ENCODE measurements around the gene MAPK9.

The MAPK9 gene

GRCh38 chr5:180324601-180324950 is 32.7 kb upstream of the MAPK9 start:
- H3K27me3 ChIP-seq (ENCODE audit: control insufficient read depth, insufficient read depth, low read length), result no peaks in the 10 kb centered on the region
- no peak overlapping the region for H3K4me3 ChIP-seq (ENCODE audit: low read depth, low read length)
- H3K27ac ChIP-seq (ENCODE audit: low read depth, low read length), result no peak overlapping the region
- H3K4me1 ChIP-seq (ENCODE audit: control insufficient read depth, insufficient read depth, low read length), result peaks cover 4% of the 10 kb centered on the region; the same call in 1 of the 2 replicates
- no peak overlapping the region for H3K9ac ChIP-seq (ENCODE audit: low read length)
- H3K9me3 ChIP-seq (ENCODE audit: control insufficient read depth, insufficient read depth, low read depth, low read length), result no peaks in the 10 kb centered on the region
- peaks cover 87% of the 10 kb centered on the region for H3K36me3 ChIP-seq (ENCODE audit: control insufficient read depth, insufficient read depth, low read length)

- peaks cover 87% of the 10 kb centered on the region for H3K36me3 ChIP-seq (ENCODE audit: control insufficient read depth, insufficient read depth, low read length)
- peaks cover 4% of the 10 kb centered on the region; the same call in 1 of the 2 replicates for H3K4me1 ChIP-seq (ENCODE audit: control insufficient read depth, insufficient read depth, low read length)
- H3K27me3 ChIP-seq (ENCODE audit: control insufficient read depth, insufficient read depth, low read length), result no peaks in the 10 kb centered on the region
- H3K4me3 ChIP-seq (ENCODE audit: low read depth, low read length), result no peak overlapping the region
- H3K9ac ChIP-seq (ENCODE audit: low read length), result no peak overlapping the region
- no peak overlapping the region for H3K27ac ChIP-seq (ENCODE audit: low read depth, low read length)
- H3K9me3 ChIP-seq (ENCODE audit: control insufficient read depth, insufficient read depth, low read depth, low read length), result no peaks in the 10 kb centered on the region
Measured at GRCh38 chr5:180323941-180324600, 32.2 kb upstream of the MAPK9 start.

DNA sequence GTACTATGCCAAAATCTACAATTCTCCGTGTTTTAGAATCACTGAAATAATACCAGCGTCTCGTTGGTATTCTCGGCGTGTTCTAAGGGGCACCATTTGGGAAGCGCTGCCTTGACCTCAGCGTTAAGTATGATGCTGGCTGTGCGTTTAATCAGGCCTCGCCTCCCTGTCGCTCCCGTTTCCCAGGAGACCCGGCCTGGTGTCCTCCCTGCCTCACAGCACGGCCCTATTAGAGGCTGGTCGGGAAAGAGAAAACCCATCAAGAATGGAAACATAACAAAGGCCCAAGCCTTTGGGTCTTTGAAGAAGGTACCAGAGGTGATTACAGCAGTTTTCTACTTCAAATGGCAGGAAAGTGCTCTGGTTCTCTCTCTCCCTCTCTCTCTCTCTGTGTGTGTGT is 31.3 kb upstream of the MAPK9 start:
- Histone ChIP-seq H3K36me3 (ENCODE audit: control insufficient read depth, insufficient read depth, low read length) (peaks cover 87% of the 10 kb centered on the region), H3K4me3 (ENCODE audit: low read depth, low read length) (no peak overlapping the region), H3K9me3 (ENCODE audit: control insufficient read depth, insufficient read depth, low read depth, low read length) (no peaks in the 10 kb centered on the region), H3K27ac (ENCODE audit: low read depth, low read length) (no peak overlapping the region), H3K9ac (ENCODE audit: low read length) (no peak overlapping the region), H3K27me3 (ENCODE audit: control insufficient read depth, insufficient read depth, low read length) (no peaks in the 10 kb centered on the region), H3K4me1 (ENCODE audit: control insufficient read depth, insufficient read depth, low read length) (no peaks in the 10 kb centered on the region; the same call in 1 of the 2 replicates)

GRCh38 chr5:180318456-180319089 is 26.7 kb upstream of the MAPK9 start:
- Histone ChIP-seq H3K9me3 (ENCODE audit: control insufficient read depth, insufficient read depth, low read depth, low read length) (no peaks in the 10 kb centered on the region), H3K27ac (ENCODE audit: low read depth, low read length) (no peak overlapping the region), H3K4me3 (ENCODE audit: low read depth, low read length) (no peak overlapping the region), H3K27me3 (ENCODE audit: control insufficient read depth, insufficient read depth, low read length) (no peaks in the 10 kb centered on the region), H3K36me3 (ENCODE audit: control insufficient read depth, insufficient read depth, low read length) (peaks cover 86% of the 10 kb centered on the region), H3K4me1 (ENCODE audit: control insufficient read depth, insufficient read depth, low read length) (no peaks in the 10 kb centered on the region), H3K9ac (ENCODE audit: low read length) (no peak overlapping the region)

DNA sequence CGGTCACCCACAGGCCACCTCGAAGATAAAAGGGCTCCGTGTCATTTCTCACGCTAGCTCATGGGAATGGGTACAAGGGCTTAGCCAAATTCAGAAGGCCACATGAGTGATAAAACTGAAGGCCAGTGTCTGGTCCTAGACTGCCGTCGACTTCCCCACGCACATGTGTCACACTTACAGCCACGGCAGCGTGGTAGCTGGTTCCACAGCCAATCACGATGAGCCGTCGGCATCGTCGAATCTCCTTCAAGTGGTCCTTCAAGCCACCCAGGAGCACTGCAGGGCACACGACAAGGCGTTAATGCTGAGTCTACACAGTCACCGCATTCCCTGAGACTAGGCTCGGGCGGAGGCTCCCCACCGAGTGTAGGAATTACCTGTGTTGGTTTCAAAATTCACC is 24.7 kb upstream of the MAPK9 start:
- H3K9ac ChIP-seq (ENCODE audit: low read length), result no peak overlapping the region
- H3K4me1 ChIP-seq (ENCODE audit: control insufficient read depth, insufficient read depth, low read length), result no peaks in the 10 kb centered on the region
- no peak overlapping the region for H3K27ac ChIP-seq (ENCODE audit: low read depth, low read length)
- H3K36me3 ChIP-seq (ENCODE audit: control insufficient read depth, insufficient read depth, low read length), result peaks cover 77% of the 10 kb centered on the region
- no peaks in the 10 kb centered on the region for H3K9me3 ChIP-seq (ENCODE audit: control insufficient read depth, insufficient read depth, low read depth, low read length)
- H3K27me3 ChIP-seq (ENCODE audit: control insufficient read depth, insufficient read depth, low read length), result no peaks in the 10 kb centered on the region
- no peak overlapping the region for H3K4me3 ChIP-seq (ENCODE audit: low read depth, low read length)

- H3K36me3 ChIP-seq (ENCODE audit: control insufficient read depth, insufficient read depth, low read length), result peaks cover 77% of the 10 kb centered on the region
- no peak overlapping the region for H3K27ac ChIP-seq (ENCODE audit: low read depth, low read length)
- H3K4me1 ChIP-seq (ENCODE audit: control insufficient read depth, insufficient read depth, low read length), result no peaks in the 10 kb centered on the region
Measured at GRCh38 chr5:180315762-180316212, 23.9 kb upstream of the MAPK9 start.

GRCh38 chr5:180313677-180314505 is 22.0 kb upstream of the MAPK9 start:
- Histone ChIP-seq H3K4me1 (ENCODE audit: control insufficient read depth, insufficient read depth, low read length) (no peaks in the 10 kb centered on the region), H3K27ac (ENCODE audit: low read depth, low read length) (no peak overlapping the region), H3K27me3 (ENCODE audit: control insufficient read depth, insufficient read depth, low read length) (no peaks in the 10 kb centered on the region), H3K9ac (ENCODE audit: low read length) (no peak overlapping the region), H3K36me3 (ENCODE audit: control insufficient read depth, insufficient read depth, low read length) (peaks cover 76% of the 10 kb centered on the region), H3K9me3 (ENCODE audit: control insufficient read depth, insufficient read depth, low read depth, low read length) (no peaks in the 10 kb centered on the region), H3K4me3 (ENCODE audit: low read depth, low read length) (no peak overlapping the region)

More at GRCh38 chr5:180315762-180316212, 23.9 kb upstream of the MAPK9 start:
- Histone ChIP-seq H3K9ac (ENCODE audit: low read length) (no peak overlapping the region), H3K4me3 (ENCODE audit: low read depth, low read length) (no peak overlapping the region), H3K9me3 (ENCODE audit: control insufficient read depth, insufficient read depth, low read depth, low read length) (no peaks in the 10 kb centered on the region), H3K27me3 (ENCODE audit: control insufficient read depth, insufficient read depth, low read length) (no peaks in the 10 kb centered on the region)

GRCh38 chr5:180311216-180311615 is 19.3 kb upstream of the MAPK9 start:
- Histone ChIP-seq H3K4me1 (ENCODE audit: control insufficient read depth, insufficient read depth, low read length) (no peaks in the 10 kb centered on the region), H3K36me3 (ENCODE audit: control insufficient read depth, insufficient read depth, low read length) (peaks cover 71% of the 10 kb centered on the region), H3K9me3 (ENCODE audit: control insufficient read depth, insufficient read depth, low read depth, low read length) (no peaks in the 10 kb centered on the region), H3K4me3 (ENCODE audit: low read depth, low read length) (no peak overlapping the region), H3K27me3 (ENCODE audit: control insufficient read depth, insufficient read depth, low read length) (no peaks in the 10 kb centered on the region), H3K9ac (ENCODE audit: low read length) (no peak overlapping the region), H3K27ac (ENCODE audit: low read depth, low read length) (no peak overlapping the region)

GRCh38 chr5:180306796-180307195 is 14.9 kb upstream of the MAPK9 start:
- Histone ChIP-seq H3K4me3 (ENCODE audit: low read depth, low read length) (no peak overlapping the region), H3K9ac (ENCODE audit: low read length) (no peak overlapping the region), H3K36me3 (ENCODE audit: control insufficient read depth, insufficient read depth, low read length) (peaks cover 79% of the 10 kb centered on the region), H3K4me1 (ENCODE audit: control insufficient read depth, insufficient read depth, low read length) (no peaks in the 10 kb centered on the region), H3K27ac (ENCODE audit: low read depth, low read length) (no peak overlapping the region), H3K9me3 (ENCODE audit: control insufficient read depth, insufficient read depth, low read depth, low read length) (no peaks in the 10 kb centered on the region), H3K27me3 (ENCODE audit: control insufficient read depth, insufficient read depth, low read length) (no peaks in the 10 kb centered on the region)

GRCh38 chr5:180305481-180305880 is 13.6 kb upstream of the MAPK9 start:
- no peak overlapping the region for H3K9ac ChIP-seq (ENCODE audit: low read length)
- peaks cover 80% of the 10 kb centered on the region for H3K36me3 ChIP-seq (ENCODE audit: control insufficient read depth, insufficient read depth, low read length)
- no peaks in the 10 kb centered on the region for H3K27me3 ChIP-seq (ENCODE audit: control insufficient read depth, insufficient read depth, low read length)
- H3K9me3 ChIP-seq (ENCODE audit: control insufficient read depth, insufficient read depth, low read depth, low read length), result no peaks in the 10 kb centered on the region
- H3K4me1 ChIP-seq (ENCODE audit: control insufficient read depth, insufficient read depth, low read length), result no peaks in the 10 kb centered on the region
- H3K4me3 ChIP-seq (ENCODE audit: low read depth, low read length), result no peak overlapping the region
- no peak overlapping the region for H3K27ac ChIP-seq (ENCODE audit: low read depth, low read length)
